ENCODE measurements around the gene CNOT6. TPM values are rescaled to one million over a fixed set of nuclear protein-coding genes. Genes with fewer than 3 reads are reported as not detected.
"Not testable (repeated sequence)": the region's sequence is repeated elsewhere in the genome, so short reads cannot be mapped to it uniquely, and the experiment has no call there.

CNOT6 gene
- total RNA-seq, 1 experiment from 2014 or later: 60.9 TPM

- no peaks in the 10 kb centered on the region for H3K4me1 ChIP-seq (ENCODE audit: insufficient read depth, low read length, poor library complexity, severe bottlenecking)
- H3K27ac ChIP-seq (ENCODE audit: low read depth, low read length, poor library complexity, severe bottlenecking): no peak overlapping the region
- no peak for TF ChIP-seq CTCF (conservative IDR thresholded peaks at IDR 0.05; ENCODE audit: low read depth, low read length)
- no peak for TF ChIP-seq EZH2 (IDR thresholded peaks at IDR 0.05; ENCODE audit: borderline replicate concordance, low read depth, low read length, poor library complexity, severe bottlenecking)
- no peak overlapping the region for H3K4me3 ChIP-seq (ENCODE audit: low read depth, low read length, poor library complexity, severe bottlenecking)
- no peaks in the 10 kb centered on the region for H3K9me3 ChIP-seq (ENCODE audit: low read depth, low read length, poor library complexity, severe bottlenecking)
- H3K27me3 ChIP-seq (replicated peaks; ENCODE audit: insufficient read depth, low read depth, low read length, poor library complexity): no peaks in the 10 kb centered on the region
- H3K36me3 ChIP-seq (ENCODE audit: insufficient read depth, low read length, poor library complexity, severe bottlenecking): no peaks in the 10 kb centered on the region
- BruUV-seq (replicated peaks): no TSS peak
- intact Hi-C loops (cut with micrococcal nuclease; ENCODE audit: unreplicated experiment): loop anchor here (5.0 kb wide), 1 partner anchor 272 kb away; no protein-coding TSS in a partner anchor
- no peak for DNase-seq (ENCODE audit: low spot score)
- ChIA-PET CTCF (no interaction called here), POLR2A (ENCODE audit: low non-redundant PET) (no interaction called here)
Observed at GRCh38 chr5:180474569-180474968, 19.6 kb upstream of the CNOT6 start.

- H3K27ac ChIP-seq (ENCODE audit: low read depth, low read length, poor library complexity, severe bottlenecking); POLR2A ChIA-PET (ENCODE audit: low non-redundant PET); intact Hi-C loops (cut with micrococcal nuclease; ENCODE audit: unreplicated experiment); CTCF ChIA-PET; H3K4me1 ChIP-seq (ENCODE audit: insufficient read depth, low read length, poor library complexity, severe bottlenecking); H3K27me3 ChIP-seq (replicated peaks; ENCODE audit: insufficient read depth, low read depth, low read length, poor library complexity); BruUV-seq (replicated peaks); DNase-seq (ENCODE audit: low spot score); H3K36me3 ChIP-seq (ENCODE audit: insufficient read depth, low read length, poor library complexity, severe bottlenecking); H3K4me3 ChIP-seq (ENCODE audit: low read depth, low read length, poor library complexity, severe bottlenecking); H3K9me3 ChIP-seq (ENCODE audit: low read depth, low read length, poor library complexity, severe bottlenecking): not testable (repeated sequence)
Observed at GRCh38 chr5:180475969-180476524, 18.1 kb upstream of the CNOT6 start.

- no peak overlapping the region for H3K4me3 ChIP-seq (ENCODE audit: low read depth, low read length, poor library complexity, severe bottlenecking)
- no peak overlapping the region for H3K27ac ChIP-seq (ENCODE audit: low read depth, low read length, poor library complexity, severe bottlenecking)
- no peaks in the 10 kb centered on the region for H3K9me3 ChIP-seq (ENCODE audit: low read depth, low read length, poor library complexity, severe bottlenecking)
- DNase-seq (ENCODE audit: low spot score): no peak
- H3K4me1 ChIP-seq (ENCODE audit: insufficient read depth, low read length, poor library complexity, severe bottlenecking): no peaks in the 10 kb centered on the region
- no TSS peak for BruUV-seq (replicated peaks)
- CTCF ChIA-PET: interaction anchor here (0.6 to 1.0 kb wide), 2 partner anchors 156 to 208 kb away, joined by 3 read pairs; no protein-coding TSS in a partner anchor
- no peak for TF ChIP-seq EZH2 (IDR thresholded peaks at IDR 0.05; ENCODE audit: borderline replicate concordance, low read depth, low read length, poor library complexity, severe bottlenecking)
- no peak for TF ChIP-seq CTCF (conservative IDR thresholded peaks at IDR 0.05; ENCODE audit: low read depth, low read length)
- no peaks in the 10 kb centered on the region for H3K27me3 ChIP-seq (replicated peaks; ENCODE audit: insufficient read depth, low read depth, low read length, poor library complexity)
- H3K36me3 ChIP-seq (ENCODE audit: insufficient read depth, low read length, poor library complexity, severe bottlenecking): no peaks in the 10 kb centered on the region
- POLR2A ChIA-PET (ENCODE audit: low non-redundant PET): no interaction called here
- intact Hi-C loops (cut with micrococcal nuclease; ENCODE audit: unreplicated experiment): no loop called here
Observed at GRCh38 chr5:180484813-180485212, 9.4 kb upstream of the CNOT6 start.

- no peak overlapping the region for H3K4me3 ChIP-seq (ENCODE audit: low read depth, low read length, poor library complexity, severe bottlenecking)
- no TSS peak for BruUV-seq (replicated peaks)
- ChIA-PET CTCF (no interaction called here), POLR2A (ENCODE audit: low non-redundant PET) (no interaction called here)
- DNase-seq (ENCODE audit: low spot score): no peak
- H3K36me3 ChIP-seq (ENCODE audit: insufficient read depth, low read length, poor library complexity, severe bottlenecking): no peaks in the 10 kb centered on the region
- H3K27ac ChIP-seq (ENCODE audit: low read depth, low read length, poor library complexity, severe bottlenecking): no peak overlapping the region
- intact Hi-C loops (cut with micrococcal nuclease; ENCODE audit: unreplicated experiment): no loop called here
- no peaks in the 10 kb centered on the region for H3K27me3 ChIP-seq (replicated peaks; ENCODE audit: insufficient read depth, low read depth, low read length, poor library complexity)
- H3K9me3 ChIP-seq (ENCODE audit: low read depth, low read length, poor library complexity, severe bottlenecking): no peaks in the 10 kb centered on the region
- TF ChIP-seq EZH2 (IDR thresholded peaks at IDR 0.05; ENCODE audit: borderline replicate concordance, low read depth, low read length, poor library complexity, severe bottlenecking) (no peak), CTCF (conservative IDR thresholded peaks at IDR 0.05; ENCODE audit: low read depth, low read length) (no peak)
- H3K4me1 ChIP-seq (ENCODE audit: insufficient read depth, low read length, poor library complexity, severe bottlenecking): peaks cover 8% of the 10 kb centered on the region
Observed at GRCh38 chr5:180486636-180487149, 7.5 kb upstream of the CNOT6 start.
